ENCODE measurements around the gene TM2D1. TPM values are rescaled to one million over a fixed set of nuclear protein-coding genes. Genes with fewer than 3 reads are reported as not detected.
"Not testable (repeated sequence)": the region's sequence is repeated elsewhere in the genome, so short reads cannot be mapped to it uniquely, and the experiment has no call there.

The TM2D1 gene
- total RNA-seq, 4 donors from 2014 or later = 47.3 to 76.8 (median 49.5) TPM

- ATAC-seq (ENCODE audit: low FRiP score) (no peak), DNase-seq (ENCODE audit: low spot score) (no peak)
- no peak for TF ChIP-seq CTCF (IDR thresholded peaks at IDR 0.05)
Measured at GRCh38 chr1:61711969-61712368, 13.0 kb downstream of the TM2D1 start.

GRCh38 chr1:61711257-61711656, 13.7 kb downstream of the TM2D1 start:
- not testable (repeated sequence) for ATAC-seq (ENCODE audit: low FRiP score)

GRCh38 chr1:61709908-61710289, 15.0 kb downstream of the TM2D1 start:
- ATAC-seq (ENCODE audit: low FRiP score) = no peak
- no peak for TF ChIP-seq CTCF (IDR thresholded peaks at IDR 0.05)
- no peak for DNase-seq (ENCODE audit: low spot score)

More at GRCh38 chr1:61711257-61711656, 13.7 kb downstream of the TM2D1 start:
- not testable (repeated sequence) for DNase-seq (ENCODE audit: low spot score)

GRCh38 chr1:61708953-61709907, 15.7 kb downstream of the TM2D1 start:
- TF ChIP-seq CTCF (IDR thresholded peaks at IDR 0.05) = no peak
- ATAC-seq (ENCODE audit: low FRiP score) = no peak

GRCh38 chr1:61699911-61700851, 24.8 kb downstream of the TM2D1 start:
- no peak for ATAC-seq (ENCODE audit: low FRiP score)
- no peak for DNase-seq (ENCODE audit: low spot score)
- no peak for TF ChIP-seq CTCF (IDR thresholded peaks at IDR 0.05)

More at GRCh38 chr1:61708953-61709907, 15.7 kb downstream of the TM2D1 start:
- DNase-seq (ENCODE audit: low spot score) = no peak

- no peak for DNase-seq (ENCODE audit: low spot score)
- no peak for TF ChIP-seq CTCF (IDR thresholded peaks at IDR 0.05)
- no peak for ATAC-seq (ENCODE audit: low FRiP score)
Measured at GRCh38 chr1:61692155-61692800, 32.7 kb downstream of the TM2D1 start.

GRCh38 chr1:61687901-61688300, 37.0 kb downstream of the TM2D1 start:
- ATAC-seq (ENCODE audit: low FRiP score) = peak; percentile 44
- no peak for TF ChIP-seq CTCF (IDR thresholded peaks at IDR 0.05)
- no peak for DNase-seq (ENCODE audit: low spot score)
